C4-2B (cell line): ENCODE results near the gene LRP10.

Experiments
- H3K27ac ChIP-seq: fragments of 450-650 bp; 2 replicates; pipeline ENCODE4 v1.5.1; 2017
- CTCF ChIP-seq: fragments of 450-650 bp; conservative IDR thresholded peaks from 2 replicates; pipeline ENCODE4 v1.5.1; 2017; ENCODE audit warnings: mild to moderate bottlenecking
- ZFX ChIP-seq: fragments of 450-650 bp; IDR thresholded peaks from 2 replicates; pipeline ENCODE4 v1.6.1; 2017

The LRP10 gene

GRCh38 chr14:22871224-22872032 is at the start of gene LRP10:
TSS of gene LRP10 (plus strand) at chr14:22871740. CDS start at chr14:22872304, 564 bp downstream.
- peak within 1 kb of the TSS; percentile 84 for H3K27ac ChIP-seq
- no peak for TF ChIP-seq CTCF
- TF ChIP-seq ZFX, result no peak

GRCh38 chr14:22822016-22822570 is 49.4 kb upstream of the LRP10 start:
- TF ChIP-seq CTCF (no peak), ZFX (no peak)
- no peak overlapping the region for H3K27ac ChIP-seq

DNA sequence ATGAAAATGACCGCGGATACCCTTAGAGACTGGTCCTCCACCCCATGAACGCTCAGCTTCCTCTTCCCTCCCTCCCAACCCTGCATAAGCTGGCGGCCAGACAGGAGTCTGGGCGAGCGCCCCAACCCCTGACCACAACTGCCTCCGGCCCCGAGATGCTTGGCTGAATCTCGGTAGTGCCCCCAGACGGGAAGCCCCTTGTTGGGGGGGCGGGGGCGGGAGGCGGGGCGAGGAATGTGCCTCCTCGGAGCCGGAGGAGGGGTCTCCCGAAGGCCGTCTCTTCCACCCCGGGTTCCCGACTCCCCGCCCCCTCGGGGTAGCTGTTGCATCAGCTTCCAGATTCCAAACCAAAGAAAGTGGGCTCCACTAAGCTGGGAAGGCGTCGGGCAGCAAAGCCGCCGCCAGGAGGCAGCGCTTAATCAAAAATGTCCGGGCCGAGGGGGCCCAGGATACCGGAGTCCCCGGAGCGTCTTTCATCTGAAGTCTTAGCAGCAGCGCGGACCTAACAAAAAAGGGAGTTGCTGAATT is 48.9 kb upstream of the LRP10 start:
- TF ChIP-seq ZFX (no peak), CTCF (peak; percentile 67)
- H3K27ac ChIP-seq, result no peak overlapping the region

- TF ChIP-seq CTCF (no peak), ZFX (no peak)
- no peak overlapping the region for H3K27ac ChIP-seq
Measured at GRCh38 chr14:22824711-22825359, 46.7 kb upstream of the LRP10 start.

GRCh38 chr14:22829076-22829660 is 42.4 kb upstream of the LRP10 start:
- peak overlapping the region; percentile 88 for H3K27ac ChIP-seq

DNA sequence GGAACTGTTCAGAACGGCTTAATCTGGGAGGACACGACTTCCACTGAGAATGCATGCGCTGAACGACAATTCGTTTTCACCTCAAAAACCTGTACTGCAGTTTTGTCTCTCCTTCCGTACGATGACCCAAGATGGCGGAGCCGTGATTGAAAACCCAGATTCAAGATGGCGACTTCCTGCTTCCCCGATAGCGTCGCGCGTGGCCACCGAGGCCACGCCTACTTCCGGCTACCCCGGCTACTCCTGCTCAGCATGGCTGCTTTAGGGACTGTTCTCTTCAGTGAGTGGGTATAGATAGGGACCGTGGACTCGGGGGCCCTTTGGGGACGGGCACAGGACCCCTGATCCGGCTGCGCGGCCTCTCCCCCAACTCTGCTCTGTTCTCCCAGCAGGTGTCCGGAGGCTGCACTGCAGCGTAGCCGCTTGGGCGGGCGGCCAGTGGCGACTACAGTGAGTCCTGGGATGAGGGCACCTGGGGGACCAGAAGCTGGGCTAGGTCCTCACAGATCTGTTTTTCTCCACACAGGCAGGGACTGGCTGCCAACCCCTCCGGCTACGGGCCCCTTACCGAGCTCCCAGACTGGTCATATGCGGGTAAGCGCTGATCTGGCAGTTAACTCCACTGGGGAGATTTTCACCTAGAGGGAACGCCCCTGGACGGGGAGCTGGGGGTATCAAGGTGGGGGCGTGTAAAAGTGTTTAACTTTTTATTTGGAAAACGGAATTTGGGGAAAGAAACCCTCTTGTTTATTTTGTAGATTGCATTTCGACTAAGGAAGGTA is 41.7 kb upstream of the LRP10 start, which contains the start of gene MRPL52:
Gene MRPL52 (plus strand): TSS at position 227 of the 782 bp plus-strand sequence. CDS start 26 bp downstream, at position 253.
- TF ChIP-seq CTCF (no peak), ZFX (no peak)

GRCh38 chr14:22830443-22831010 is 41.0 kb upstream of the LRP10 start:
- TF ChIP-seq ZFX (no peak), CTCF (no peak)
- peak overlapping the region; percentile 88 for H3K27ac ChIP-seq

More for the DNA sequence above, 41.7 kb upstream of the LRP10 start, which contains the start of gene MRPL52:
- peak within 1 kb of the TSS; percentile 88 for H3K27ac ChIP-seq
